Activated gamma-delta T cell treated with anti-CD3 and anti-CD28 coated beads, Interleukin-2, amount 50 U/mL, for 16 hours (primary cell): ENCODE measurements around the gene SLC22A25.
"Not testable (repeated sequence)": the region's sequence is repeated elsewhere in the genome, so short reads cannot be mapped to it uniquely, and the experiment has no call there.

Experiments used
- DNase-seq: peaks from one replicate; pipeline ENCODE4 v3.0.0-alpha.2; 2020; ENCODE audit warnings: low read depth

SLC22A25 gene

DNA sequence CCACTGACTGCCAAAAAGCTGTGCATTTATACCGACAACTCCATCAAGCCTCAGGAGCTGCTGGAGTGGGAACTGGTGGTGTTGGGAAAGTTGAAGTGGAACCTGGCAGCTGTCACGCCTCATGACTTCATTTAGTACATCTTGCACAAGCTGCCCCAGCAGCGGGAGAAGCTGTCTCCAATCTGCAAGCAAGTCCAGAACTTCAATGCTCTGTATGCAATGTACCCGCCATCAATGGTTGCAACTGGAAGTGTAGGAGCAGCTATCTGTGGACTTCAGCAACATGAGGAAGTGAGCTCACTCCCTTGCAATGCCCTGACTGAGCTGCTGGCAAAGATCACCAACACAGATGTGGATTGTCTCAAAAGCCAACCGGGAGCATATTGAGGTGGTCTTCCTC, at the start of gene SLC22A25:
Gene SLC22A25 (minus strand): TSS at position 67 of the 400 bp plus-strand sequence. CDS start 13,947 bp downstream, outside the sequence.
- DNase-seq = no peak

DNA sequence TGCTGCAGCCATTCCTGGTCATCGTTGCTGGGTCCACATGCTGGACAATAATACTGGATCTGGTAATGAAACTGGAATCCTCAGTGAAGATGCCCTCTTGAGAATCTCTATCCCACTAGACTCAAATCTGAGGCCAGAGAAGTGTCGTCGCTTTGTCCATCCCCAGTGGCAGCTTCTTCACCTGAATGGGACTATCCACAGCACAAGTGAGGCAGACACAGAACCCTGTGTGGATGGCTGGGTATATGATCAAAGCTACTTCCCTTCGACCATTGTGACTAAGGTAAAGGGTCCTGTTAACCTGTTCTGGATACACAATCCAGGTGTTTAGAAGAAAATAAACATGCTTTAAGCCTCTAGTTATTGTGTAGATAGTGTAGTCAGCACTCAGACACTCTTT, 46.9 kb upstream of the SLC22A25 start:
- DNase-seq = no peak

GRCh38 chr11:63289658-63290057, 46.3 kb upstream of the SLC22A25 start:
- DNase-seq = no peak

DNA sequence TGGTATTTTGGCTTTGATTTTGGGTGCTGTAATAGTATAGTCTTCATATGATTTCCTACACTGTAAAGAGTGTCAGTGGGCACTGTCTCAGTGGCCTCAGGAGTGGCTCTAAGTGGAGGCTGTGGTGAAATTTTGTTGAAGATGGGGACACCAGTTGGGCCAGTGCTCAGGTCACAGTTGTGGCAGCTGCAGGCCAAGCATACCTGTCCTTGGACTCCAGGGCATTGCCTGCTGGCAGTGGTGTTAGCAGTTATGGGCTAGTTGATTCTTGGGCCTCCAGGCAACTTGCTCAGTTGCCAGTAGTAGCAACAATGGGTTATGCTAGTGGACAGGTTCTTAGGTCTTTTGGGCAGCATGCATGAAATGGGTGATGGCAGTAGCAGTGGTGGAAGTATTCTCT, 39.2 kb upstream of the SLC22A25 start:
- no peak for DNase-seq

DNA sequence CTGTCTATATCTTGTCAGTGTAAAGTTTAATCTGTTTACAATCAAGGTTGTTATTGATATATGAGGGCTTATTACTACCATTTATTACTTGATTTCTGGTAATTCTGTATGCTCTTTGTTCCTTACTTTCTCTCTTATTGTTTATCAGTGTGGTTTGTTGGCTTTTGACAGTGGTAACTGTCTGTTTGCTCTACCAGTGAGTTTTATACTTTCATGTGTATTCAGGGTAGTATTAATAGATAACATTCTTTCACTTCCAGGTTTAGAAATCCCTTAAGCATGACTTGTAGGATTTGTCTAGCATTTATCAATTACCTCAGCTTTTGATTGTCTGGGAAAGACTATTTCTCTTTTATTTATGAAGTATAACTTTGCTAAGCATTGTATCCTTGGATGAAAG, 37.5 kb upstream of the SLC22A25 start:
- no peak for DNase-seq

GRCh38 chr11:63277345-63277943, 34.0 kb upstream of the SLC22A25 start:
- DNase-seq = no peak

DNA sequence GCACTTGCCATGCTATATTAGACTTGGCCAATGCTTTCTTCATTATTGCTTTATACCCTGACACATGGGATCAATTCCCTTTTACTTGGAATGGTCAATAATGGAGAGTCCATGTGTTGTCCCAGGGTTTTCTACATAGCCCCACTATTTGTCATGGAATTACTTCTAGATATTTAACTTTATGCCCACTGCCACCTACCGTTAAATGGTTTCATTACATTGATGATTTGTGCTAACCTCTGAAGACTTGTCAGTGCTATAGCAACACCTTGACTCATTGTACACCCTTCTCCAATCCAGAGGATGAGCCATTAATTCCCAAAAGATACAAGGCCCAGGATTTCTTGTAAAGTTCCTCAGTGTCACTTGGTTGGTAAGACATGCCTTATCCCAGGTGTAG, 31.4 kb upstream of the SLC22A25 start:
- DNase-seq = no peak

- no peak for DNase-seq
Observed at GRCh38 chr11:63273685-63274084, 30.3 kb upstream of the SLC22A25 start.

GRCh38 chr11:63262547-63262946, 19.1 kb upstream of the SLC22A25 start:
- no peak for DNase-seq

- no peak for DNase-seq
Observed at GRCh38 chr11:63251312-63251711, 7.9 kb upstream of the SLC22A25 start.

DNA sequence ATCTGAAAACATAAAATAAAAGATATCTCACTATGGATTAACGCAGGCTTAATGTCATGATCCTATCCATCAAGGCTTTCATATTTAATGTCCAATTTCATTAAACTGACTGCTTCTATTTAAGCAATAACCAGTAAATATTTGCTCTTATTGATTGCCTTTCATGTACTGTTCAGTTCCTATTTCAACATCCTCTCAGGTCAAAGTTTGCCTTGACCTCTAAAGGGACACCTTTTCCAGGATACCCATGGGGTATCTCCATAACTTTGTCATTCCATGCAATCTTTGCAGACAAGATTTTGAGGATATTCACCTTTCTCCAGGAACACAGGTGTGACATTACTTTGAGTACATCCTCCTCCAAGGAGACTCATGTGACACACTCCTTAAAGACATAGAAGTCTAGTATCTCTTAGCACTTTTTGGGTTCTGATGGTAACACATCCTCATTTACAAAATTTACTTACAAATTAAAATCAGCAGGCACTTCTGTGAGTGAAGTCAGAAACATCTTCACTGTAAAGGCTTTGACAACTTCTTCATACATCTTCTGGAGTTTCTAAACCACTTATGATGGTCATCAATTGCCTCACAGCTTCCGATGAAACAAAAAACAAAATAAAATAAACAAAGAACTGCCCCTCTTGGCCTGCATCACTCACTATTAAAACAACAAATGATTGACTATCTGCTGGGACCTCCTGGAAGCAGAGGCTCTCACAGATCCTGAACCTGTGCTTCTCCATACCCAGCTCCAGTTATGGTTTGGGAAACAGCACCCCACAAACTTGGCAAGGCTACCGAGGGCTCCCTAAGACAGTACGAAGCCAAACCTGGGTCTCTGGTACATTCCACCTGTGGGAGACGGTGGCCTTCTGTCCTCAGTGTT, 7.0 kb upstream of the SLC22A25 start:
- no peak for DNase-seq

DNA sequence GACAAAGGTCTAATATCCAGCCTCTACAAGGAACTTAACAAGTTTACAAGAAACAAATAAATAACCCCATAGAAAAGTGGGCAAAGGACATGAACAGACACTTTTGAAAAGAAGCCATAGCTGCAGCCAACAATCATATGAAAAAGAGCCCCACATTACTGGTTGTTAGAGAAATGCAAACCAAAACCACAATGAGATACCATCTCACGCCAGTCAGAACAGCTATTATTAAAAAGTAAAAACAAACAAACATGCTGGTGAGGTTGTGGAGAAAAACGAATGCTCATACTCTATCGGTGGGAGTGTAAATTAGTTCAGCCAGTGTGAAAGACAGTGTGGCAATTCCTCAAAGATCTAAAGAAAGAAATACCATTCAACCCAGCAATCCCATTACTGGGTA, 5.6 kb upstream of the SLC22A25 start:
- no peak for DNase-seq

DNA sequence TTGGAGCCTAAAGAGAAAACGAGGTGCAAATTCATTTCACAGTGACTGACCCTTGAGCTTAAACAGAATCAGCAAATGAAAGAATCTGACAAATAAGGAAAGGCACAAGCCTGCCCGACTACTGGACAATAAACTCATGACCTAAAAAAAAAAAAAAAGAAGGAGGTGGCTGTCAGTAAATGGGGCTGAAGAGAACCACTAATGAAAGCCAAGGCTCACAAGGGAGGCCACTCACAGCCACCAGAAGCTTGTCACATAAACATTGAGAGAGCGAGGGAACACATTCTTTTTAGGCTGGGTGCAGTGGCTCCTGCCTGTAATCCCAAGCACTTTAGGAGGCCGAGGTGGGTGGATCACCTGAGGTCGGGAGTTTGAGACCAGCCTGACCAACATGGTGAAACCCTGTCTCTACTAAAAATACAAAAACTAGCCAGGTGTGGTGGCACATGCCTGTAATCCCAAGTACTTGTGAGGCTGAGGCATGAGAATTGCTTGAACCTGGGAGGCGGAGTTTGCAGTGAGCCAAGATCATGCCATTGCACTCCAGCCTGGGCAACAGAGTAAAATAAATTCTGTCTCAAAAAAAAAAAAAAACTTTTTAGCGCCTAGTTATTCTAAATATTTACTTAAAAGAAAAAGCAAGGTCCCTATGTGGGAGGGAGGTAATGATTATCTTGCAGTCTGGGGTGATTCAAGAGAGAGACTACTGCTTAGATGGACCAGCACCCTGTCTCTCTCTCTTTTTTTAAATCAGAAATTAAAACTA, 4.0 kb upstream of the SLC22A25 start:
- DNase-seq = not testable (repeated sequence)

GRCh38 chr11:63246045-63246444, 2.6 kb upstream of the SLC22A25 start:
- DNase-seq = no peak

GRCh38 chr11:63244862-63245261, 1.5 kb upstream of the SLC22A25 start:
- no peak for DNase-seq

DNA sequence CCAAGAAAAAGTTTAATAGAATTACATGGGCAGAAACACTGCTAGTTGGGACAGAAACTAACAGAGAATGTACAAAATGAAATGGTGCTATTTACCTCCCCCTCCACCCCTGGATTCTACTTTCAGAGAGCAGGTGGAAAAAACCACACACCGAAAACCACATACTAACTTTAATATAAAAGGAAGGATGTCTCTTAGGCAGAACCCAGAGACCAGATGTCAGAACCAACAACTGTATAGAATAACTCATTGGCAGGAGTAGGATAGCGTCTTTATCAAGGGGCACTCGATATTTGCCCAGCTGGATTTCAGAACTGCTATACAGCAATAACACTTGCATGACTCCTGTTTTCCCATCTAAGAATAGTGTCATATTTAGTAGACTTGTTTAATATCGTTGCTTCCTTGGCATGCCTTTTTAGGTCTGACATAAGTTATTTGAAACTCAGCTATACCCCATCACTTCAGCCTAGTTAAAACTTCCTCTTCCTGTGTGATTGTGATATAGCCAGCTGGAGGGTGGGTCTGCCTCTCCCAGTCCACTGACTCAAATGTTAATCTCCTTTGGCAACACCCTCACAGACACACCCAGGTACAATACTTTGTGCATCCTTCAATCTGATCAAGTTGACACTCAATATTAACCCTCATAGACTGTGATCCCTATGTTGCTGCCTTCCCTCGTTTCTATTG, 1.2 kb downstream of the SLC22A25 start:
- DNase-seq = no peak

DNA sequence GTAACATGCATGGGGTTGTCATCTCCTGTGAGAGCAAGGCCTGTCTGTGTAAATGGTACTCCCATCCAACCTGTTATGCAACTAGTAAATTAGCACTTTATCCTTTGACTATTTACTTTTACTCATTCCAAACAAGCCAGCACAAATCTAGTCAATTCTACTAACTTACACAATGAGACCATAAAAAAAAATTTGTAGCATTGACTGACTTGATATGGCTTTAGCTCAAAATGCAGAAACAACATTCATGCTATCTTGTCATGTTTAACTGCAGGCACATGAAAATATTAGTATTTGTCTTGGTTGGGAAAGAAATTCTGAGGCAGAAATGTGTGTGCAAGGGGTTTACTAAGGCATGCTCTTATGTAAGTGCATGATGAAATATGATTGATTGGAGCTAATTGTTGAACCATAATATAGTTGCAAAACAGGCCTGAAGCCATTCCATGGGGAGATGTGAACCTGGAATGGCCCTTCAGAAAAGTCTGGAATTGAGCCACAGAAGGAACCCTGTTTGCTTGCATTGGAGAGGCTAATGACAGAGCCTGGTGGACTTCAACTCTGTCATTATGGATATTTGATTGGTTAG, 2.5 kb downstream of the SLC22A25 start:
- DNase-seq = no peak

GRCh38 chr11:63240098-63240497, 3.3 kb downstream of the SLC22A25 start:
- no peak for DNase-seq

GRCh38 chr11:63239254-63239653, 4.1 kb downstream of the SLC22A25 start:
- DNase-seq = no peak

DNA sequence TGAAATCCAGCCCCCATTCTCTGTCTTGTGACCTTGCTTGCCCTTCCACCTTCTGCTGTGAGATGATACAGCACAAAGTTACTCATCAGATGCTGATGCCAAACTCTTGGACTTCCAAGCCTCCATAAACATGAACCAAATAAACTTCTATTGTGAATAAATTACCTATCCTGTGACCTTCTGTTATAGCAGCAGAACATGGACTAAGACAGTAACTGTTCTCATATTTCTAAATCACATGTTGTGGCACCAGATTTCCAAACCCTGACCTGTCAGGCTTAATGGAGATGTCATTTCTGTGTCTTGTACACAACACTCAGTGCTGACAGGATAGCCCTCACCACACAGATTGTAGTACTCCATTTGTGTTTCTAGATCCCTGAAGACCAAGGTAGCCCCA, 6.0 kb downstream of the SLC22A25 start:
- DNase-seq = no peak
